Progenitor cell of endocrine pancreas (in vitro differentiated cells): ENCODE data around the gene DNAH17. TPM values are rescaled to one million over a fixed set of nuclear protein-coding genes. Genes with fewer than 3 reads are reported as not detected.

Experiments
- DNase-seq: peaks from one replicate; pipeline ENCODE4 v3.0.0; 2021; ENCODE audit warnings: low spot score; ENCODE audit not compliant: unreplicated experiment
- H3K27ac Mint-ChIP-seq: 2 replicates; pipeline ENCODE4 v1.8.0; 2021; ENCODE audit warnings: mild to moderate bottlenecking, moderate library complexity, mixed read lengths
- H3K27me3 Mint-ChIP-seq: 2 replicates; pipeline ENCODE4 v1.8.0; 2021; ENCODE audit warnings: mixed read lengths
- H3K36me3 Mint-ChIP-seq: 2 replicates; pipeline ENCODE4 v1.8.0; 2022; ENCODE audit warnings: mixed read lengths; ENCODE audit not compliant: insufficient read depth
- H3K4me1 Mint-ChIP-seq: 2 replicates; pipeline ENCODE4 v1.8.0; 2021; ENCODE audit warnings: low read depth, mixed read lengths
- H3K4me3 Mint-ChIP-seq: 2 replicates; pipeline ENCODE4 v1.8.0; 2021; ENCODE audit warnings: low read depth, mild to moderate bottlenecking, moderate library complexity, mixed read lengths
- H3K9me3 Mint-ChIP-seq: 2 replicates; pipeline ENCODE4 v1.8.0; 2021; ENCODE audit warnings: low read depth, mixed read lengths
- CTCF ChIP-seq: fragments of 200-600 bp; sonication (generic); IDR thresholded peaks from one replicate; pipeline ENCODE4 v1.5.0; 2021; ENCODE audit warnings: antibody characterized with exemption, mild to moderate bottlenecking; ENCODE audit not compliant: unreplicated experiment
- total RNA-seq: library from RNA; stranded (reverse); gene quantifications from 2 replicates; pipeline ENCODE4 v1.2.1, GENCODE V29; 2021

Gene DNAH17
- total RNA-seq, 1 donor from 2014 or later: not detected

- Mint-ChIP-seq H3K36me3 (peaks cover 12% of the 10 kb centered on the region), H3K4me3 (peak overlapping the region; percentile 19), H3K27me3 (no peaks in the 10 kb centered on the region), H3K27ac (peak overlapping the region; percentile 94), H3K9me3 (no peaks in the 10 kb centered on the region), H3K4me1 (peaks cover 19% of the 10 kb centered on the region)
- TF ChIP-seq CTCF: no peak
- DNase-seq: no peak
These were observed 184.9 kb downstream of the DNAH17 start for GRCh38 chr17:78392295-78392694.

GRCh38 chr17:78391843-78392242 lies 185.4 kb downstream of the DNAH17 start:
- no peak for TF ChIP-seq CTCF
- peaks cover 12% of the 10 kb centered on the region for H3K36me3 Mint-ChIP-seq
- DNase-seq: no peak
- no peaks in the 10 kb centered on the region for H3K9me3 Mint-ChIP-seq
- no peak overlapping the region for H3K4me3 Mint-ChIP-seq
- peak overlapping the region; percentile 94 for H3K27ac Mint-ChIP-seq
- no peaks in the 10 kb centered on the region for H3K27me3 Mint-ChIP-seq
- H3K4me1 Mint-ChIP-seq: peaks cover 19% of the 10 kb centered on the region

GRCh38 chr17:78391051-78391431 lies 186.2 kb downstream of the DNAH17 start:
- no peak for TF ChIP-seq CTCF
- no peak for DNase-seq
- H3K27me3 Mint-ChIP-seq: no peaks in the 10 kb centered on the region
- peaks cover 19% of the 10 kb centered on the region for H3K4me1 Mint-ChIP-seq
- peak overlapping the region; percentile 82 for H3K27ac Mint-ChIP-seq
- no peaks in the 10 kb centered on the region for H3K9me3 Mint-ChIP-seq
- H3K4me3 Mint-ChIP-seq: no peak overlapping the region
- H3K36me3 Mint-ChIP-seq: peaks cover 11% of the 10 kb centered on the region

- peaks cover 19% of the 10 kb centered on the region for H3K4me1 Mint-ChIP-seq
- no peaks in the 10 kb centered on the region for H3K27me3 Mint-ChIP-seq
- no peak for DNase-seq
- TF ChIP-seq CTCF: peak; percentile 20
- H3K9me3 Mint-ChIP-seq: no peaks in the 10 kb centered on the region
- no peak overlapping the region for H3K4me3 Mint-ChIP-seq
- peak overlapping the region; percentile 76 for H3K27ac Mint-ChIP-seq
- peaks cover 10% of the 10 kb centered on the region for H3K36me3 Mint-ChIP-seq
These were observed 186.8 kb downstream of the DNAH17 start for GRCh38 chr17:78390241-78391050.

GRCh38 chr17:78387977-78388941 lies 188.9 kb downstream of the DNAH17 start:
- Mint-ChIP-seq H3K36me3 (peaks cover 5% of the 10 kb centered on the region), H3K9me3 (no peaks in the 10 kb centered on the region), H3K27me3 (no peaks in the 10 kb centered on the region), H3K4me1 (peaks cover 8% of the 10 kb centered on the region), H3K4me3 (no peak overlapping the region), H3K27ac (peak overlapping the region; percentile 63)
- DNase-seq: no peak
- TF ChIP-seq CTCF: no peak
